Right ventricle myocardium superior (tissue), 1 donor: ENCODE measurements around the gene SMPDL3B. TPM values are rescaled to one million over a fixed set of nuclear protein-coding genes. Genes with fewer than 3 reads are reported as not detected.
"Not testable (repeated sequence)": the region's sequence is repeated elsewhere in the genome, so short reads cannot be mapped to it uniquely, and the experiment has no call there.

ENCODE experiments used
- ATAC-seq: fragments of 200-7000 bp; cut with Tn5 transposase; one replicate; pipeline ENCODE4 v1.9.1; 2020; ENCODE audit warnings: mild to moderate bottlenecking; ENCODE audit not compliant: poor library complexity
- DNase-seq: peaks from one replicate; pipeline ENCODE4 v3.0.0-alpha.2; 2020
- intact Hi-C: fragments of 100-400 bp; cut with DNase I; formaldehyde crosslinking; loops from one replicate; pipeline ENCODE4 v1.11.2; 2022
- total RNA-seq: library from RNA; stranded (reverse); fragmentation: NEBNext Ultra II Directional; extraction: Animal tissue kit (Norgen Biotek cat#: 25700); gene quantifications from one replicate; pipeline ENCODE4 v1.2.1, GENCODE V29; 2021
- donor health status: DM: no; HTN: yes; CAD: no; lungs with severe emphysema.

SMPDL3B gene
- total RNA-seq, 1 donor from 2014 or later = not detected

DNA sequence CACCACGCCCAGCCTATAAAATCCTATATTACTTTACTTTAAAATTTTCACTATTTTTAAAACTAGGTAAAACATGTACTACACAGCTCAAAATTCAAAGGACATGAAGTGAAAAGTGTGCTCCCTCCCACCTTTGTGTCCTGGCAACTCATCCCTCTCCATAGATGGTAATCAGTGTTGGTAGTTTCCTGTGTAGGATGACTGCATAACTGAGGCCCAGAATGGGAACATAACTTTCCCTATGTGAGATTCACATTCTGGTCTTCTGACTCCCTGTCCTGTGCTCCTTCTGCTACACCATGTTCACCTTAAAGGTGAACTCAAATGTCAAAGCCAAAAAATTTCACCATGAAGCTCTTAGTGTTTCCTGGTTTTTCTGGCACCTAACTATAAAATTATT lies 64.3 kb downstream of the SMPDL3B start:
- intact Hi-C loops = no loop called here
- ATAC-seq (no peak), DNase-seq (no peak)

DNA sequence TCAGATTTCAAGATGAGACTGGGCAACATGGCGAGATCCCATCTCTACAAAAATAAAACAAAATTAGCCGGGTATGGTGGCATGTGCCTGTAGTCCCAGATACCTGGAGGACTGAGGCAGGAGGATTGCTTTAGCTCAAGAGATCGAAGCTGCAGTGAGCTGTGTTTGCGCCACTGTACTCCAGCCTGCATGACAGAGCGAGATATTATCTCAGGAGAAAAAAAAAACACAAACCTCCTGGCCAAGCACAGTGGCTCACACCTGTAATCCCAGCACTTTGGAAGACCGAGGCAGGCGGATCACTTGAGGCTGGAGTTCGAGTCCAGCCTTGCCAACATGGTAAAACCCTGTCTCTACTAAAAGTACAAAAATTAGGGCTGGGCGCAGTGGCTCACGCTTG lies 67.8 kb downstream of the SMPDL3B start:
- intact Hi-C loops = no loop called here
- no peak for DNase-seq
- no peak for ATAC-seq

DNA sequence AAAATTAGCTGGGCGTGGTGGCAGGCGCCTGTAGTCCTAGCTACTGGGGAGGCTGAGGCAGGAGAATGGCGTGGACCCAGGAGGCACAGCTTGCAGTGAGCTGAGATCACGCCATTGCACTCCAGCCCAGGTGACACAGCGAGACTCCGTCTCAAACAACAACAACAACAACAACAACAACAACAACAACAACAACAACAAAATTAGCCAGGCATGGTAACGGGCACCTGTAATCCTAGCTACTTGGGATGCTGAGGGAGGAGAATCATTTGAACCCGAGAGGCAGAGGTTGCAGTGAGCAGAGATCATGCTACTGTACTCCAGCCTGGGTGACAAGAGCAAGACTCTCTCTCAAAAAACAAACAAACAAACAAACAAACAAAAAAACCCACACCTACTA lies 68.3 kb downstream of the SMPDL3B start:
- ATAC-seq, DNase-seq, intact Hi-C loops: not testable (repeated sequence)

Other genes with a start within 250 kb of the SMPDL3B start
- gene FAM76A, start 209.0 kb upstream of the SMPDL3B start, total RNA-seq = 9.8 TPM
- gene STX12, start 161.8 kb upstream of the SMPDL3B start, total RNA-seq = 19.0 TPM
- gene PPP1R8, start 104.2 kb upstream of the SMPDL3B start, total RNA-seq = 21.3 TPM
- gene THEMIS2, start 62.5 kb upstream of the SMPDL3B start, total RNA-seq = 9.4 TPM
- 21.4 TPM for gene RPA2, start 20.4 kb upstream of the SMPDL3B start, total RNA-seq
- gene XKR8, start 25.0 kb downstream of the SMPDL3B start, total RNA-seq = 4.1 TPM
- gene EYA3, start 153.6 kb downstream of the SMPDL3B start, total RNA-seq = 16.0 TPM
- gene PTAFR, start 241.7 kb downstream of the SMPDL3B start, total RNA-seq = 1.9 TPM